K562 (cell line): Measurements from ENCODE around the gene ZNF460.

Experiments
- CTCF ChIP-seq, 3 experiments: IDR thresholded peaks in 2 of 3; conservative IDR thresholded peaks in 1 of 3; 2 replicates each; pipeline ENCODE4 v1.5.1; 2011 to 2012; ENCODE audit warnings: low read length in 3 of 3, mild to moderate bottlenecking in 3 of 3, control low read depth in 2 of 3, improper control_type of control experiment in 1 of 3, inconsistent platforms in 1 of 3, low read depth in 1 of 3, mixed read lengths in 1 of 3, moderate library complexity in 1 of 3; ENCODE audit not compliant: insufficient read depth in 2 of 3
- DLX4 ChIP-seq: fragments of 250-450 bp; sonication (Bioruptor Pico); IDR thresholded peaks from 2 replicates; pipeline ENCODE4 v1.6.1; 2021; ENCODE audit warnings: mild to moderate bottlenecking
- FOXK2 ChIP-seq, 2 experiments: fragments of 450-650 bp; IDR thresholded peaks in 1 of 2; conservative IDR thresholded peaks in 1 of 2; 2 replicates each; pipeline ENCODE4 v1.6.1; 2016; ENCODE audit warnings: low read depth in 2 of 2, mild to moderate bottlenecking in 1 of 2
- JUND ChIP-seq, 2 experiments: IDR thresholded peaks; 2 replicates in 1 of 2; 3 replicates in 1 of 2; pipeline ENCODE4 v1.6.1; 2011; ENCODE audit warnings: borderline replicate concordance in 2 of 2, low read depth in 2 of 2, low read length in 2 of 2, improper control_type of control experiment in 1 of 2, missing biosample characterization in 1 of 2, missing genetic modification characterization in 1 of 2, missing genetic modification reagents in 1 of 2
- MAZ ChIP-seq, 2 experiments: fragments of 450-650 bp in 1 of 2; sonication (generic) in 1 of 2; formaldehyde crosslinking; IDR thresholded peaks in 1 of 2; conservative IDR thresholded peaks in 1 of 2; 2 replicates each; pipeline versions ENCODE4 v1.4.0 to v1.5.0; 2020; ENCODE audit warnings: mild to moderate bottlenecking in 1 of 2, missing genetic modification reagents in 1 of 2
- PBX2 ChIP-seq, 2 experiments: IDR thresholded peaks in 1 of 2; conservative IDR thresholded peaks in 1 of 2; 2 replicates each; pipeline ENCODE4 v1.6.1; 2016; ENCODE audit warnings: low read depth in 2 of 2, mild to moderate bottlenecking in 1 of 2, missing compliant biosample characterization in 1 of 2, missing genetic modification characterization in 1 of 2, moderate library complexity in 1 of 2
- POLR2A ChIP-seq: fragments of 450-650 bp; conservative IDR thresholded peaks from 2 replicates; pipeline ENCODE4 v1.6.1; 2016
- RCOR1 ChIP-seq, 2 experiments: IDR thresholded peaks; 2 replicates each; pipeline ENCODE4 v1.6.1; 2012; ENCODE audit warnings: low read depth in 2 of 2, low read length in 2 of 2, borderline replicate concordance in 1 of 2, improper control_type of control experiment in 1 of 2
- SMAD1 ChIP-seq: fragments of 150-350 bp; IDR thresholded peaks from 2 replicates; pipeline ENCODE4 v1.6.1; 2014; ENCODE audit warnings: low read length, low read depth; ENCODE audit not compliant: partially characterized antibody
- SMC3 ChIP-seq: conservative IDR thresholded peaks from 2 replicates; pipeline ENCODE4 v1.6.1; 2011; ENCODE audit warnings: low read depth, low read length, improper control_type of control experiment; ENCODE audit not compliant: insufficient read depth
- YBX1 ChIP-seq: fragments of 450-650 bp; IDR thresholded peaks from 2 replicates; pipeline ENCODE4 v1.7.1; 2016; ENCODE audit warnings: mild to moderate bottlenecking
- ZNF263 ChIP-seq: sonication (generic); formaldehyde crosslinking; IDR thresholded peaks from 2 replicates; pipeline ENCODE4 v1.8.0; 2022; ENCODE audit warnings: mild to moderate bottlenecking, missing genetic modification reagents, borderline replicate concordance

GRCh38 chr19:57280962-57281400, 696 bp downstream of the ZNF460 start:
- no peak for TF ChIP-seq DLX4
- TF ChIP-seq SMAD1 = no peak
- TF ChIP-seq ZNF263 (CRISPR knock-in tag) = no peak
- no peak for TF ChIP-seq POLR2A
- TF ChIP-seq PBX2 (CRISPR knock-in tag; IDR thresholded peaks at IDR 0.05; ENCODE audit: low read depth) = no peak
- TF ChIP-seq PBX2 (tag; conservative IDR thresholded peaks at IDR 0.05; ENCODE audit: low read depth) = no peak
- no peak for TF ChIP-seq RCOR1 (IDR thresholded peaks at IDR 0.05; ENCODE audit: borderline replicate concordance in 1 of 2, low read depth in 2 of 2, low read length in 2 of 2)
- TF ChIP-seq CTCF (IDR thresholded peaks at IDR 0.05 in 2 of 3, conservative IDR thresholded peaks at IDR 0.05 in 1 of 3; ENCODE audit: insufficient read depth in 2 of 3, low read depth in 1 of 3, low read length in 3 of 3) = no peak
- no peak for TF ChIP-seq MAZ (CRISPR knock-in tag; conservative IDR thresholded peaks at IDR 0.05 in 1 of 2, IDR thresholded peaks at IDR 0.05 in 1 of 2)
- TF ChIP-seq YBX1 = no peak
- no peak for TF ChIP-seq JUND (IDR thresholded peaks at IDR 0.05; ENCODE audit: borderline replicate concordance, low read depth, low read length)
- TF ChIP-seq JUND (tag; IDR thresholded peaks at IDR 0.05; ENCODE audit: borderline replicate concordance, low read depth, low read length) = no peak
- no peak for TF ChIP-seq FOXK2 (conservative IDR thresholded peaks at IDR 0.05 in 1 of 2, IDR thresholded peaks at IDR 0.05 in 1 of 2; ENCODE audit: low read depth in 2 of 2)
- TF ChIP-seq SMC3 = no peak
